IMR-90 (cell line): ENCODE results near the gene COA5. TPM values are rescaled to one million over a fixed set of nuclear protein-coding genes. Genes with fewer than 3 reads are reported as not detected.

ENCODE experiments used
- ATAC-seq: fragments of 200-7000 bp; cut with Tn5 transposase; 2 replicates; pipeline ENCODE4 v1.9.1; 2020; ENCODE audit warnings: low read depth, mild to moderate bottlenecking, moderate library complexity
- BruUV-seq: library from RNA; stranded (reverse); fragments of 400-500 nt; replicated peaks from 2 replicates; lab custom pipeline; 2021; lab: Mats Ljungman, UMichigan
- CTCF ChIA-PET: fragments of 300-600 bp; formaldehyde crosslinking; extraction: SDS; loops from one replicate; lab custom pipeline; 2021; ENCODE audit warnings: antibody characterized with exemption; lab: Yijun Ruan, JAX
- POLR2A ChIA-PET: fragments of 300-600 bp; sonication (Branson Sonifier 250); formaldehyde crosslinking; loops from one replicate; lab custom pipeline; 2022; ENCODE audit warnings: antibody characterized with exemption; ENCODE audit not compliant: unreplicated experiment; lab: Charles Lee
- DNase-seq: peaks from one replicate; pipeline ENCODE4 v3.0.0; 2013
- H2AFZ ChIP-seq: replicated peaks from 2 replicates; pipeline ENCODE3; 2013; ENCODE audit warnings: low read length, mild to moderate bottlenecking; ENCODE audit not compliant: poor library complexity
- H2AK5ac ChIP-seq: 2 replicates; pipeline ENCODE4 v1.6.1; 2013; ENCODE audit warnings: low read depth, low read length, inconsistent platforms
- H2AK9ac ChIP-seq: replicated peaks from 2 replicates; pipeline ENCODE3; 2013; ENCODE audit warnings: mild to moderate bottlenecking, low read depth, low read length, moderate library complexity; ENCODE audit not compliant: poor library complexity
- H2BK120ac ChIP-seq: 2 replicates; pipeline ENCODE4 v1.6.1; 2013; ENCODE audit warnings: low read depth, low read length, inconsistent platforms
- H2BK15ac ChIP-seq: 3 replicates; pipeline ENCODE4 v1.6.1; 2013; ENCODE audit warnings: low read depth, low read length, inconsistent platforms
- H2BK20ac ChIP-seq: 2 replicates; pipeline ENCODE4 v1.6.1; 2013; ENCODE audit warnings: low read depth, mild to moderate bottlenecking, inconsistent platforms, low read length, moderate library complexity
- H2BK5ac ChIP-seq: 2 replicates; pipeline ENCODE4 v1.6.1; 2013; ENCODE audit warnings: mild to moderate bottlenecking, low read depth, low read length, inconsistent platforms; ENCODE audit not compliant: poor library complexity, severe bottlenecking
- H3K14ac ChIP-seq: replicated peaks from 2 replicates; pipeline ENCODE4 v1.6.1; 2013; ENCODE audit warnings: low read depth, low read length, inconsistent platforms
- H3K18ac ChIP-seq: 2 replicates; pipeline ENCODE4 v1.6.1; 2013; ENCODE audit warnings: low read depth, low read length, control low read depth
- H3K23ac ChIP-seq: 2 replicates; pipeline ENCODE4 v1.6.1; 2013; ENCODE audit warnings: low read depth, low read length, inconsistent platforms
- H3K27ac ChIP-seq: 2 replicates; pipeline ENCODE4 v1.5.1; 2013; ENCODE audit warnings: mild to moderate bottlenecking, control low read depth, low read length; ENCODE audit not compliant: insufficient read depth
- H3K27me3 ChIP-seq: 2 replicates; pipeline ENCODE4 v1.6.1; 2013; ENCODE audit warnings: low read length; ENCODE audit not compliant: control insufficient read depth, insufficient read depth
- H3K36me3 ChIP-seq: 2 replicates; pipeline ENCODE4 v1.6.1; 2013; ENCODE audit warnings: low read length, mixed read lengths; ENCODE audit not compliant: control insufficient read depth, insufficient read depth
- H3K4ac ChIP-seq: 2 replicates; pipeline ENCODE4 v1.6.1; 2013; ENCODE audit warnings: low read depth, low read length, inconsistent platforms
- H3K4me1 ChIP-seq: 2 replicates; pipeline ENCODE4 v1.6.1; 2013; ENCODE audit warnings: low read length, mixed read lengths; ENCODE audit not compliant: control insufficient read depth, insufficient read depth
- H3K4me2 ChIP-seq: 2 replicates; pipeline ENCODE4 v1.6.1; 2013; ENCODE audit warnings: low read depth, mild to moderate bottlenecking, control low read depth, low read length, moderate library complexity
- H3K4me3 ChIP-seq: 2 replicates; pipeline ENCODE4 v1.5.1; 2013; ENCODE audit warnings: low read depth, mild to moderate bottlenecking, control low read depth, low read length, moderate library complexity; ENCODE audit not compliant: insufficient read depth
- H3K56ac ChIP-seq: 2 replicates; pipeline ENCODE4 v1.6.1; 2013; ENCODE audit warnings: low read length, inconsistent platforms; ENCODE audit not compliant: insufficient read depth; ENCODE audit errors: extremely low read depth
- H3K79me1 ChIP-seq, 2 experiments: 2 replicates each; pipeline ENCODE4 v1.6.1; 2013; ENCODE audit warnings: low read length in 2 of 2, inconsistent platforms in 1 of 2, low read depth in 1 of 2
- H3K9ac ChIP-seq: 2 replicates; pipeline ENCODE4 v1.6.1; 2013; ENCODE audit warnings: low read depth, low read length, control low read depth
- H3K9me1 ChIP-seq: 2 replicates; pipeline ENCODE4 v1.6.1; 2013; ENCODE audit warnings: low read length, inconsistent platforms; ENCODE audit not compliant: insufficient read depth
- H3K9me3 ChIP-seq: 2 replicates; pipeline ENCODE4 v1.6.1; 2013; ENCODE audit warnings: low read length; ENCODE audit not compliant: control insufficient read depth, insufficient read depth
- H4K20me1 ChIP-seq: 2 replicates; pipeline ENCODE4 v1.6.1; 2013; ENCODE audit warnings: low read length, inconsistent platforms; ENCODE audit not compliant: insufficient read depth
- H4K5ac ChIP-seq: 2 replicates; pipeline ENCODE4 v1.6.1; 2013; ENCODE audit warnings: mild to moderate bottlenecking, low read depth, low read length, control low read depth
- H4K8ac ChIP-seq, 2 experiments: 2 replicates each; pipeline ENCODE4 v1.6.1; 2013; ENCODE audit warnings: low read depth in 2 of 2, low read length in 2 of 2, control low read depth in 1 of 2, inconsistent platforms in 1 of 2
- H4K91ac ChIP-seq: 2 replicates; pipeline ENCODE4 v1.6.1; 2013; ENCODE audit warnings: low read depth, low read length, inconsistent platforms; ENCODE audit not compliant: insufficient read depth
- FOS ChIP-seq: fragments of 150-350 bp; IDR thresholded peaks from 2 replicates; pipeline ENCODE4 v1.6.1; 2016; ENCODE audit warnings: low read depth, low read length
- POLR2A ChIP-seq: IDR thresholded peaks from 2 replicates; pipeline ENCODE4 v1.6.1; 2012; ENCODE audit warnings: mild to moderate bottlenecking, low read depth, low read length
- USF2 ChIP-seq: fragments of 150-350 bp; IDR thresholded peaks from 2 replicates; pipeline ENCODE4 v1.6.1; 2017; ENCODE audit warnings: mild to moderate bottlenecking, antibody characterized with exemption, low read length, low read depth
- WGBS, 2 experiments: methylation state at CpG; one replicate each; pipeline versions ENCODE4 v1.1.5 to v1.1.7; 2013; ENCODE audit warnings: missing lambda C conversion rate in 2 of 2; ENCODE audit not compliant: insufficient read length in 1 of 2; ENCODE audit errors: extremely low coverage in 2 of 2; 5-methylcytosine and 5-hydroxymethylcytosine counted together
- dilution Hi-C: fragments of 300-500 bp; cut with HindIII; formaldehyde crosslinking; loops from one replicate; pipeline ENCODE4 v1.14.3; 2018; ENCODE audit warnings: low sequenced_read_pairs; ENCODE audit not compliant: unreplicated experiment
- in situ Hi-C: fragments of 300-500 bp; cut with MboI; formaldehyde crosslinking; loops from 3 replicates; pipeline ENCODE4 v1.14.3; 2019; ENCODE audit warnings: low sequenced_read_pairs, inconsistent platforms, mixed read lengths
- intact Hi-C: fragments of 100-400 bp; cut with micrococcal nuclease; formaldehyde crosslinking; loops from 2 replicates; pipeline ENCODE4 v1.10.0; 2022
- polyA plus RNA-seq, 3 experiments: library from polyadenylated mRNA; depleted of rRNA; stranded (reverse); fragments of >200 nt; gene quantifications; 2 replicates each; pipeline ENCODE4 v1.2.3, GENCODE V29; 2012; ENCODE audit warnings: low replicate concordance in 1 of 3
- total RNA-seq: library from RNA; depleted of rRNA; stranded (reverse); fragments of >200 nt; gene quantifications from 2 replicates; pipeline ENCODE4 v1.2.3, GENCODE V29; 2012

The COA5 gene
- total and polyA plus RNA-seq, 2 of the 4 experiments (the other 2 are of a cell fraction): 8.4 to 14.2 TPM

DNA sequence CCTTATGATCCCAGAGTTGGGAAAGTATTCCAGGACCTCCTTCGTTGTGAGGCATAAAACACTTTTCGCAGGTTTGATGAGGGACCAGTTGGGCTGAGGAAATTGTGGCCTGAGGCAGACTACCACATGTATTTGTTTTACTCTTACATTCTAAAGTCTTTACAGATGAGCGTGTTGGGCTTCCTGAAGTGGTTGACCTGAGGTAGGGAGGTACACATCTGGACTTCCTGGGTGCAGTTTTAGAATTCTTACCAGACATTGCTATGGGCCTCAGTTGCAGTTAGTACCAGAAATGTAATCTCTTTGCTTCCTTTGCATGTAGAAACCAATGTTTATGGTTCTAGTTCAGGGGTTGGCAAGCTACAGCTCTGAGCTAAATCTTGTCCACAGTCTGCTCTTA lies 48.7 kb downstream of the COA5 start:
- Histone ChIP-seq H3K14ac (peak overlapping the region; percentile 31; the same call in 1 of the 2 replicates), H3K4me2 (0 out of 2 replicates have a peak overlapping the region, but pooled peaks have one; percentile 5), H2BK15ac (no peak overlapping the region), H3K79me1 (0 out of 4 replicates have a peak, but pooled peaks cover 0 to 4% of the 10 kb centered on the region in 2 experiments), H3K27me3 (no peaks in the 10 kb centered on the region), H3K9ac (no peak overlapping the region), H2BK20ac (no peak overlapping the region), H3K27ac (no peak overlapping the region; the same call in 1 of the 2 replicates), H2BK5ac (peak overlapping the region; percentile 56), H2AK9ac (no peak overlapping the region), H3K56ac (no peak overlapping the region), H2AFZ (no peak overlapping the region), H4K8ac (peak overlapping the region in 1 of 2 experiments; percentile 24; a peak in 1 of 4 replicates), H3K23ac (0 out of 2 replicates have a peak overlapping the region, but pooled peaks have one; percentile 24), H2AK5ac (0 out of 2 replicates have a peak overlapping the region, but pooled peaks have one; percentile 10), H4K91ac (no peak overlapping the region; the same call in 1 of the 2 replicates), H4K5ac (no peak overlapping the region), H3K4ac (0 out of 2 replicates have a peak overlapping the region, but pooled peaks have one; percentile 36), H3K9me1 (peaks cover 15% of the 10 kb centered on the region), H4K20me1 (peaks cover 5% of the 10 kb centered on the region; the same call in 1 of the 2 replicates), H3K4me3 (no peak overlapping the region), H3K9me3 (no peaks in the 10 kb centered on the region), H3K36me3 (peaks cover 18% of the 10 kb centered on the region), H3K18ac (peak overlapping the region; percentile 13; the same call in 1 of the 2 replicates), H3K4me1 (peaks cover 14% of the 10 kb centered on the region), H2BK120ac (0 out of 2 replicates have a peak overlapping the region, but pooled peaks have one; percentile 7)
- BruUV-seq: no TSS peak
- dilution Hi-C loops: no loop called here
- ATAC-seq (peak; percentile 25), DNase-seq (peak; percentile 27)
- WGBS, 2 experiments: no CpG with 5 or more reads among the region's 3 CpGs
- in situ Hi-C loops: no loop called here
- ChIA-PET CTCF (interaction anchor here (0.6 to 1.0 kb wide), 3 partner anchors 9 to 19 kb away, joined by 3 to 4 read pairs (median 3); no protein-coding TSS in a partner anchor), POLR2A (interaction anchor here (0.5 kb wide), 1 partner anchor 18 kb away, joined by 12 read pairs; no protein-coding TSS in a partner anchor)
- TF ChIP-seq POLR2A: no peak
- no peak for TF ChIP-seq USF2
- TF ChIP-seq FOS: no peak
- intact Hi-C loops: no loop called here
